Activated naive CD4-positive, alpha-beta T cell (primary cell): ENCODE data around the gene SMURF2.
"Not testable (repeated sequence)": the region's sequence is repeated elsewhere in the genome, so short reads cannot be mapped to it uniquely, and the experiment has no call there.

Experiments
- DNase-seq, 4 experiments: peaks; one replicate each; lab custom pipeline; 2025; lab: John Stamatoyannopoulos, UW

Gene SMURF2

GRCh38 chr17:64596439-64596838, 65.7 kb downstream of the SMURF2 start:
- DNase-seq, result no peak

GRCh38 chr17:64591944-64592343, 70.2 kb downstream of the SMURF2 start:
- DNase-seq, result no peak

- no peak for DNase-seq
These were observed 77.0 kb downstream of the SMURF2 start for GRCh38 chr17:64585146-64585545.

- DNase-seq, result no peak
These were observed 79.1 kb downstream of the SMURF2 start for GRCh38 chr17:64583038-64583437.

- no peak for DNase-seq
These were observed 81.5 kb downstream of the SMURF2 start for GRCh38 chr17:64580384-64581315.

GRCh38 chr17:64579917-64580316, 82.2 kb downstream of the SMURF2 start:
- DNase-seq, result no peak

GRCh38 chr17:64577025-64577424, 85.1 kb downstream of the SMURF2 start:
- not testable (repeated sequence) for DNase-seq

GRCh38 chr17:64575431-64575830, 86.7 kb downstream of the SMURF2 start:
- DNase-seq, result no peak

GRCh38 chr17:64574646-64575045, 87.5 kb downstream of the SMURF2 start:
- no peak for DNase-seq

GRCh38 chr17:64573214-64573613, 88.9 kb downstream of the SMURF2 start:
- no peak for DNase-seq

- no peak for DNase-seq
These were observed 89.4 kb downstream of the SMURF2 start for GRCh38 chr17:64572682-64573154.

GRCh38 chr17:64571746-64572145, 90.4 kb downstream of the SMURF2 start:
- no peak for DNase-seq

- DNase-seq, result no peak
These were observed 96.5 kb downstream of the SMURF2 start for GRCh38 chr17:64565563-64565962.

- no peak for DNase-seq
These were observed 98.0 kb downstream of the SMURF2 start for GRCh38 chr17:64564098-64564497.

GRCh38 chr17:64555281-64555680, 106.8 kb downstream of the SMURF2 start:
- no peak for DNase-seq

- no peak for DNase-seq
These were observed 108.0 kb downstream of the SMURF2 start for GRCh38 chr17:64554028-64554637.

GRCh38 chr17:64551461-64551860, 110.6 kb downstream of the SMURF2 start:
- no peak for DNase-seq

- no peak for DNase-seq
These were observed 114.8 kb downstream of the SMURF2 start for GRCh38 chr17:64547319-64547718.

GRCh38 chr17:64546716-64547115, 115.4 kb downstream of the SMURF2 start:
- no peak for DNase-seq

- no peak for DNase-seq
These were observed 117.4 kb downstream of the SMURF2 start for GRCh38 chr17:64544742-64545141.

- DNase-seq, result no peak
These were observed 121.9 kb downstream of the SMURF2 start for GRCh38 chr17:64540118-64540776.

- DNase-seq, result no peak
These were observed 123.5 kb downstream of the SMURF2 start for GRCh38 chr17:64538508-64539130.
